ENCODE results near the gene CES2. TPM values are rescaled to one million over a fixed set of nuclear protein-coding genes. Genes with fewer than 3 reads are reported as not detected.

Gene CES2
- total RNA-seq, 1 donor: 42.3 TPM

DNA sequence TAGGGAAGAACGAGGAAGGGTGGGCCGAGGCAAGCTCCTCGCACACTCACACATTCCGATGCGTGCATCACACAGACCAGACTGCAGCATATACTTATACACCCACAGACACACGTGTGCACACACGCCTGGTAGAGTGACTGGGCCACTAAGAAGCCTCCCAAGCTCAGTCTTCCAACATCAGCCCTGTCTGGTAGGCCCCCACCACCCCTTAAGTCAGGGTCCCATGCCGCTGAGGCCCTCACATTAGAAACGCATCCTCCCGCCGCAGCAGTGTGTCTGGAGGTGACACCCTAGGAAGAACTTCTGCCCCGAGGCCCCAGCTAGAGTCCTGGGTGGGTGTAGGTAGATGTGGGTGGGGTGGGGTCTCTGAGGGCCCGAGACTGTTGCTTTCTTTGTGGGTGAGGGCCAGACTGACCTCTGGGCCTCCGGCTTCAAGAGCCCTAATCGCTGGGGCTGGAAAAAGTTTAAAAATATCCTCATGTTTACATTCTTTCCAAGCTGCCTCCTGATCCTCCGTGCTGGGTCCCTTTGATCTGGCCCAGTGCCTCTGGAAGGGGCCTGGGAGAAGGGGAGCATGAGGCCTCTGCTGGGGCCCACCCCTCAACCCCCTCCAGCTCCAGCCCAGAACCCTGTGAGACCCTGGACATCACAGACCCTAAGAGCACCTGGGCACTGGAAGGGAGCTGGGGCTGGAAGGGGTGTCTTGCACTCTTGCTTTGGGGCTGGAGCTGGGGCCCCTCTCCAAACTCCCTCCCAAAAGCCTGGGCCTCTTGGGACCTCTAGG lies 30.3 kb upstream of the CES2 start:
- H3K9me3 ChIP-seq (ENCODE audit: low read depth, low read length): no peaks in the 10 kb centered on the region
- peaks cover 15% of the 10 kb centered on the region for H3K4me1 ChIP-seq (ENCODE audit: insufficient read depth, low read length)
- H2AFZ ChIP-seq (ENCODE audit: low read length): no peak overlapping the region
- no peak overlapping the region for H3K4me3 ChIP-seq (ENCODE audit: insufficient read depth, low read length)
- H3K27me3 ChIP-seq (ENCODE audit: insufficient read depth, low read length): peaks cover 17% of the 10 kb centered on the region
- TF ChIP-seq, protein P1, sequence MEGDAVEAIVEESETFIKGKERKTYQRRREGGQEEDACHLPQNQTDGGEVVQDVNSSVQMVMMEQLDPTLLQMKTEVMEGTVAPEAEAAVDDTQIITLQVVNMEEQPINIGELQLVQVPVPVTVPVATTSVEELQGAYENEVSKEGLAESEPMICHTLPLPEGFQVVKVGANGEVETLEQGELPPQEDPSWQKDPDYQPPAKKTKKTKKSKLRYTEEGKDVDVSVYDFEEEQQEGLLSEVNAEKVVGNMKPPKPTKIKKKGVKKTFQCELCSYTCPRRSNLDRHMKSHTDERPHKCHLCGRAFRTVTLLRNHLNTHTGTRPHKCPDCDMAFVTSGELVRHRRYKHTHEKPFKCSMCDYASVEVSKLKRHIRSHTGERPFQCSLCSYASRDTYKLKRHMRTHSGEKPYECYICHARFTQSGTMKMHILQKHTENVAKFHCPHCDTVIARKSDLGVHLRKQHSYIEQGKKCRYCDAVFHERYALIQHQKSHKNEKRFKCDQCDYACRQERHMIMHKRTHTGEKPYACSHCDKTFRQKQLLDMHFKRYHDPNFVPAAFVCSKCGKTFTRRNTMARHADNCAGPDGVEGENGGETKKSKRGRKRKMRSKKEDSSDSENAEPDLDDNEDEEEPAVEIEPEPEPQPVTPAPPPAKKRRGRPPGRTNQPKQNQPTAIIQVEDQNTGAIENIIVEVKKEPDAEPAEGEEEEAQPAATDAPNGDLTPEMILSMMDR (IDR thresholded peaks at IDR 0.05; ENCODE audit: extremely low read depth, low read depth, low read length): no peak
- no peaks in the 10 kb centered on the region for H4K20me1 ChIP-seq (ENCODE audit: insufficient read depth, low read length)
- no peaks in the 10 kb centered on the region for H3K79me2 ChIP-seq (ENCODE audit: insufficient read depth, low read length)
- no peak overlapping the region for H3K4me2 ChIP-seq (ENCODE audit: insufficient read depth, low read length)
- no peaks in the 10 kb centered on the region for H3K36me3 ChIP-seq (ENCODE audit: insufficient read depth, low read length)
- DNase-seq (ENCODE audit: insufficient read length, low spot score, missing footprints): peak; percentile 80
- no peak overlapping the region for H3K27ac ChIP-seq (ENCODE audit: low read depth, low read length)

DNA sequence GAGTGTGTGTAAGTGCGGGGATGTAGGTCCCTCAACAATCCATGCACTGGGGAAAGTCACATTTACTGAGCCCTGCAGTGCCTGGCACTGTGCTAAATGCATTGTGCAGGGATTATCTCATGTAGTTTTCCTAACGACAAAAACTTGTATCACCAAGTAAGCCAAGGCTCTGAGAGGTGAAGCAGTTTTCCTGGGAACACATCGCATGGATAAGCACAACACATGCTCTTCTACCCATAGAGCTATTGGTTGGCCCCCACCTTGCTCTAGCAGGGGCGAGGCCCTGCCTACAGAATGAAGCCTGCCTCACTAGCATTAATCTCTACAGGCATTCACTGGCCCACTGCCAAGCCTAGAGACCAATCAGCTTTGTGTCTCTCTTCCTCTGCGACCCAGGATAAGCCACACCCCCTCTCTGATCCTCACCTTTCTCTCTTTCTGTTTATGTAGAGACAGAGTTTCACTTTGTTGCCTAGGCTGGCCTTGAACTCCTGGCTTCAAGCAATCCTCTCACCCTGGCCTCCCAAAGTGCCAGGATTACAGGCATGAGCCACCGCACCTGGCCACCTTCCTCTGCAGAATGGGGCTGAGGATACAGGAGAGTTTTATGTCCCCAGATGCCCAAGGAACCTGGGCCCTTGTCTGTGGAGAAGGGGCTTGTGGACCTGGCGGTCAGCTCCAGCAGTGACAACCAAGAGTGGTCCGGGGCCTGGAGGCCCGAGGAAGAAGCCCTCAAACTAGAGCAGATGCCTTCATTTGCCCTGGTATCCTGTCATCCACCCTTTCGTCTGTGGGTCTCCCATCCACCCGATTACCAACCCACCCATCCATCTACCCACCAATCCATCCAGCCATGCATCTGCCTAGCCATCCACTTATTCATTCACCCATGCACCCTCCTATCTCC lies 29.4 kb upstream of the CES2 start:
- Histone ChIP-seq H2AFZ (ENCODE audit: low read length) (no peak overlapping the region), H3K27me3 (ENCODE audit: insufficient read depth, low read length) (peaks cover 17% of the 10 kb centered on the region), H3K4me3 (ENCODE audit: insufficient read depth, low read length) (no peak overlapping the region), H3K9me3 (ENCODE audit: low read depth, low read length) (no peaks in the 10 kb centered on the region), H4K20me1 (ENCODE audit: insufficient read depth, low read length) (no peaks in the 10 kb centered on the region), H3K79me2 (ENCODE audit: insufficient read depth, low read length) (no peaks in the 10 kb centered on the region), H3K4me2 (ENCODE audit: insufficient read depth, low read length) (no peak overlapping the region), H3K4me1 (ENCODE audit: insufficient read depth, low read length) (peaks cover 8% of the 10 kb centered on the region), H3K27ac (ENCODE audit: low read depth, low read length) (no peak overlapping the region), H3K36me3 (ENCODE audit: insufficient read depth, low read length) (no peaks in the 10 kb centered on the region)
- peak; percentile 63 for DNase-seq (ENCODE audit: insufficient read length, low spot score, missing footprints)
- TF ChIP-seq, protein P1 (IDR thresholded peaks at IDR 0.05; ENCODE audit: extremely low read depth, low read depth, low read length): no peak

- H3K36me3 ChIP-seq (ENCODE audit: insufficient read depth, low read length): no peaks in the 10 kb centered on the region
- H4K20me1 ChIP-seq (ENCODE audit: insufficient read depth, low read length): no peaks in the 10 kb centered on the region
- peaks cover 3% of the 10 kb centered on the region for H3K4me1 ChIP-seq (ENCODE audit: insufficient read depth, low read length)
- no peaks in the 10 kb centered on the region for H3K79me2 ChIP-seq (ENCODE audit: insufficient read depth, low read length)
- DNase-seq (ENCODE audit: insufficient read length, low spot score, missing footprints): peak; percentile 81
- H3K4me3 ChIP-seq (ENCODE audit: insufficient read depth, low read length): no peak overlapping the region
- no peaks in the 10 kb centered on the region for H3K9me3 ChIP-seq (ENCODE audit: low read depth, low read length)
- no peak overlapping the region for H3K27ac ChIP-seq (ENCODE audit: low read depth, low read length)
- H3K27me3 ChIP-seq (ENCODE audit: insufficient read depth, low read length): peaks cover 19% of the 10 kb centered on the region
- no peak overlapping the region for H3K4me2 ChIP-seq (ENCODE audit: insufficient read depth, low read length)
- no peak overlapping the region for H2AFZ ChIP-seq (ENCODE audit: low read length)
- TF ChIP-seq, protein P1 (IDR thresholded peaks at IDR 0.05; ENCODE audit: extremely low read depth, low read depth, low read length): no peak
Observed at GRCh38 chr16:66906916-66907836, 28.1 kb upstream of the CES2 start.

Measured in osteoblast (primary cell).